Measurements from ENCODE around the gene SLC2A6. TPM values are rescaled to one million over a fixed set of nuclear protein-coding genes. Genes with fewer than 3 reads are reported as not detected.

Gene SLC2A6
- total and polyA plus RNA-seq, 2 of the 8 experiments (the other 6 are each of a cell fraction or from before 2014, with no cell fraction given), result 16.6 to 17.8 TPM

GRCh38 chr9:133470988-133471387 is 7.9 kb downstream of the SLC2A6 start (continued):
- no peak for TF ChIP-seq EP300 (IDR thresholded peaks at IDR 0.05; ENCODE audit: borderline replicate concordance in 1 of 2, low read depth in 2 of 2, low read length in 2 of 2)
